WTC11 (cell line): Measurements from ENCODE around the gene PPP2R2C. TPM values are rescaled to one million over a fixed set of nuclear protein-coding genes. Genes with fewer than 3 reads are reported as not detected.

Experiments used
- ATAC-seq: fragments of 200-7000 bp; cut with Tn5 transposase; 2 replicates; pipeline ENCODE4 v1.10.0; 2021; ENCODE audit warnings: mild to moderate bottlenecking, moderate library complexity
- CTCF ChIA-PET: fragments of 300-600 bp; sonication (Branson Sonifier 250); formaldehyde crosslinking; loops from one replicate; lab custom pipeline; 2021; ENCODE audit warnings: antibody characterized with exemption; lab: Charles Lee
- POLR2A ChIA-PET: fragments of 350-600 bp; sonication (Branson Sonifier 250); formaldehyde crosslinking; loops from one replicate; lab custom pipeline; 2021; ENCODE audit warnings: antibody characterized with exemption; lab: Charles Lee
- DNase-seq: peaks from one replicate; pipeline ENCODE4 v3.0.0; 2021; ENCODE audit warnings: low spot score
- H3K27ac Mint-ChIP-seq: 2 replicates; pipeline ENCODE4 v1.8.0; 2021; ENCODE audit warnings: mixed read lengths
- H3K27me3 Mint-ChIP-seq: 2 replicates; pipeline ENCODE4 v1.8.0; 2021; ENCODE audit warnings: low read depth, mild to moderate bottlenecking, moderate library complexity, mixed read lengths
- H3K36me3 Mint-ChIP-seq: 2 replicates; pipeline ENCODE4 v1.8.0; 2021; ENCODE audit warnings: mixed read lengths
- H3K4me1 Mint-ChIP-seq: 2 replicates; pipeline ENCODE4 v1.8.0; 2022; ENCODE audit warnings: mixed read lengths
- H3K4me3 Mint-ChIP-seq: 2 replicates; pipeline ENCODE4 v1.8.0; 2021; ENCODE audit warnings: mild to moderate bottlenecking, moderate library complexity, mixed read lengths
- H3K9me3 Mint-ChIP-seq: 2 replicates; pipeline ENCODE4 v1.8.0; 2021; ENCODE audit warnings: mixed read lengths
- AFF4 ChIP-seq: sonication (generic); formaldehyde crosslinking; IDR thresholded peaks from 2 replicates; pipeline ENCODE4 v1.8.1; 2023; ENCODE audit warnings: mild to moderate bottlenecking, missing genetic modification reagents, borderline replicate concordance
- ARID4B ChIP-seq: sonication (generic); formaldehyde crosslinking; IDR thresholded peaks from 2 replicates; pipeline ENCODE4 v1.8.0; 2023; ENCODE audit warnings: missing genetic modification reagents, mild to moderate bottlenecking, borderline replicate concordance
- CBFB ChIP-seq: sonication (generic); formaldehyde crosslinking; IDR thresholded peaks from 2 replicates; pipeline ENCODE4 v1.8.1; 2022; ENCODE audit warnings: mild to moderate bottlenecking, low read depth, missing genetic modification reagents
- ESRRA ChIP-seq: sonication (generic); formaldehyde crosslinking; IDR thresholded peaks from 2 replicates; pipeline ENCODE4 v1.8.1; 2022; ENCODE audit warnings: mild to moderate bottlenecking, missing genetic modification reagents, borderline replicate concordance
- GRHL2 ChIP-seq: fragments of 250-450 bp; sonication (Bioruptor Pico); IDR thresholded peaks from 2 replicates; pipeline ENCODE4 v1.8.0; 2022; ENCODE audit warnings: mild to moderate bottlenecking, moderate library complexity; ENCODE audit not compliant: insufficient replicate concordance, severe bottlenecking
- HMGA2 ChIP-seq: fragments of 250-450 bp; sonication (Bioruptor Pico); IDR thresholded peaks from 2 replicates; pipeline ENCODE4 v1.4.0; 2021; ENCODE audit warnings: mild to moderate bottlenecking, moderate library complexity
- MLX ChIP-seq: sonication (generic); formaldehyde crosslinking; IDR thresholded peaks from 2 replicates; pipeline ENCODE4 v1.8.1; 2023; ENCODE audit warnings: mild to moderate bottlenecking, missing genetic modification reagents, moderate library complexity
- SP1 ChIP-seq: sonication (generic); formaldehyde crosslinking; conservative IDR thresholded peaks from 2 replicates; pipeline ENCODE4 v1.8.1; 2022; ENCODE audit warnings: missing genetic modification reagents
- TCF7 ChIP-seq: sonication (generic); formaldehyde crosslinking; IDR thresholded peaks from 2 replicates; pipeline ENCODE4 v1.8.0; 2022; ENCODE audit warnings: mild to moderate bottlenecking, low read depth, missing genetic modification reagents, moderate library complexity
- TEAD1 ChIP-seq: sonication (generic); formaldehyde crosslinking; IDR thresholded peaks from 2 replicates; pipeline ENCODE4 v1.8.0; 2022; ENCODE audit warnings: mild to moderate bottlenecking, missing genetic modification reagents
- TEAD4 ChIP-seq: sonication (generic); formaldehyde crosslinking; IDR thresholded peaks from 2 replicates; pipeline ENCODE4 v1.8.0; 2022; ENCODE audit warnings: mild to moderate bottlenecking, missing genetic modification reagents
- USF2 ChIP-seq: sonication (generic); formaldehyde crosslinking; IDR thresholded peaks from 2 replicates; pipeline ENCODE4 v1.8.1; 2023; ENCODE audit warnings: mild to moderate bottlenecking, missing genetic modification reagents, moderate library complexity
- ZNF121 ChIP-seq: sonication (generic); formaldehyde crosslinking; IDR thresholded peaks from 2 replicates; pipeline ENCODE4 v1.8.0; 2023; ENCODE audit warnings: missing genetic modification reagents
- ZNF219 ChIP-seq: sonication (generic); formaldehyde crosslinking; IDR thresholded peaks from 2 replicates; pipeline ENCODE4 v1.8.0; 2023; ENCODE audit warnings: missing genetic modification reagents, mild to moderate bottlenecking, borderline replicate concordance
- total RNA-seq: library from RNA; stranded (reverse); gene quantifications from 3 replicates; pipeline ENCODE4 v1.2.3, GENCODE V29; 2021
- TF ChIP-seq, protein P1 (sequence below): sonication (generic); formaldehyde crosslinking; IDR thresholded peaks from 2 replicates; pipeline ENCODE4 v1.8.1; 2023; ENCODE audit warnings: mild to moderate bottlenecking, moderate library complexity, missing genetic modification reagents
- TF ChIP-seq, protein P2 (sequence below): sonication (generic); formaldehyde crosslinking; IDR thresholded peaks from 2 replicates; pipeline ENCODE4 v1.8.1; 2022; ENCODE audit warnings: low read depth, mild to moderate bottlenecking, moderate library complexity, missing genetic modification reagents, borderline replicate concordance
- TF ChIP-seq, protein P3 (sequence below): sonication (generic); formaldehyde crosslinking; IDR thresholded peaks from 2 replicates; pipeline ENCODE4 v1.8.0; 2022; ENCODE audit warnings: mild to moderate bottlenecking, missing genetic modification reagents
- TF ChIP-seq, protein P4 (sequence below): fragments of 250-450 bp; sonication (Bioruptor Pico); IDR thresholded peaks from 2 replicates; pipeline ENCODE4 v2.1.2; 2022; ENCODE audit warnings: mild to moderate bottlenecking, moderate library complexity
- TF ChIP-seq, protein P5 (sequence below): sonication (generic); formaldehyde crosslinking; IDR thresholded peaks from 2 replicates; pipeline ENCODE4 v1.8.1; 2022; ENCODE audit warnings: low read depth, missing genetic modification reagents, borderline replicate concordance

The PPP2R2C gene
- total RNA-seq, 1 experiment from 2014 or later, result 11.5 TPM

- TF ChIP-seq CBFB (no peak), GRHL2 (no peak), AFF4 (CRISPR knock-in tag) (no peak), MLX (no peak), TCF7 (CRISPR knock-in tag) (no peak)
- TF ChIP-seq, protein P1, sequence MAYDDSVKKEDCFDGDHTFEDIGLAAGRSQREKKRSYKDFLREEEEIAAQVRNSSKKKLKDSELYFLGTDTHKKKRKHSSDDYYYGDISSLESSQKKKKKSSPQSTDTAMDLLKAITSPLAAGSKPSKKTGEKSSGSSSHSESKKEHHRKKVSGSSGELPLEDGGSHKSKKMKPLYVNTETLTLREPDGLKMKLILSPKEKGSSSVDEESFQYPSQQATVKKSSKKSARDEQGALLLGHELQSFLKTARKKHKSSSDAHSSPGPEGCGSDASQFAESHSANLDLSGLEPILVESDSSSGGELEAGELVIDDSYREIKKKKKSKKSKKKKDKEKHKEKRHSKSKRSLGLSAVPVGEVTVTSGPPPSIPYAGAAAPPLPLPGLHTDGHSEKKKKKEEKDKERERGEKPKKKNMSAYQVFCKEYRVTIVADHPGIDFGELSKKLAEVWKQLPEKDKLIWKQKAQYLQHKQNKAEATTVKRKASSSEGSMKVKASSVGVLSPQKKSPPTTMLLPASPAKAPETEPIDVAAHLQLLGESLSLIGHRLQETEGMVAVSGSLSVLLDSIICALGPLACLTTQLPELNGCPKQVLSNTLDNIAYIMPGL, result no peak
- TF ChIP-seq, protein P2, sequence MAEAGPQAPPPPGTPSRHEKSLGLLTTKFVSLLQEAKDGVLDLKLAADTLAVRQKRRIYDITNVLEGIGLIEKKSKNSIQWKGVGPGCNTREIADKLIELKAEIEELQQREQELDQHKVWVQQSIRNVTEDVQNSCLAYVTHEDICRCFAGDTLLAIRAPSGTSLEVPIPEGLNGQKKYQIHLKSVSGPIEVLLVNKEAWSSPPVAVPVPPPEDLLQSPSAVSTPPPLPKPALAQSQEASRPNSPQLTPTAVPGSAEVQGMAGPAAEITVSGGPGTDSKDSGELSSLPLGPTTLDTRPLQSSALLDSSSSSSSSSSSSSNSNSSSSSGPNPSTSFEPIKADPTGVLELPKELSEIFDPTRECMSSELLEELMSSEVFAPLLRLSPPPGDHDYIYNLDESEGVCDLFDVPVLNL, result no peak
- TF ChIP-seq, protein P3, sequence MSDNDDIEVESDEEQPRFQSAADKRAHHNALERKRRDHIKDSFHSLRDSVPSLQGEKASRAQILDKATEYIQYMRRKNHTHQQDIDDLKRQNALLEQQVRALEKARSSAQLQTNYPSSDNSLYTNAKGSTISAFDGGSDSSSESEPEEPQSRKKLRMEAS (CRISPR knock-in tag), result no peak
- TF ChIP-seq, protein P4, sequence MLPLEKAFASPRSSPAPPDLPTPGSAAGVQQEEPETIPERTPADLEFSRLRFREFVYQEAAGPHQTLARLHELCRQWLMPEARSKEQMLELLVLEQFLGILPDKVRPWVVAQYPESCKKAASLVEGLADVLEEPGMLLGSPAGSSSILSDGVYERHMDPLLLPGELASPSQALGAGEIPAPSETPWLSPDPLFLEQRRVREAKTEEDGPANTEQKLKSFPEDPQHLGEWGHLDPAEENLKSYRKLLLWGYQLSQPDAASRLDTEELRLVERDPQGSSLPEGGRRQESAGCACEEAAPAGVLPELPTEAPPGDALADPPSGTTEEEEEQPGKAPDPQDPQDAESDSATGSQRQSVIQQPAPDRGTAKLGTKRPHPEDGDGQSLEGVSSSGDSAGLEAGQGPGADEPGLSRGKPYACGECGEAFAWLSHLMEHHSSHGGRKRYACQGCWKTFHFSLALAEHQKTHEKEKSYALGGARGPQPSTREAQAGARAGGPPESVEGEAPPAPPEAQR, result no peak
Observed at GRCh38 chr4:6389142-6389825, 83.1 kb downstream of the PPP2R2C start (continued).

- H3K4me1 Mint-ChIP-seq, result no peaks in the 10 kb centered on the region
- CTCF ChIA-PET, result interaction anchor here (0.7 to 1.9 kb wide), 3 partner anchors 61 to 161 kb away, joined by 3 to 5 read pairs (median 4); no protein-coding TSS in a partner anchor
- ATAC-seq (no peak), DNase-seq (no peak)
- POLR2A ChIA-PET, result no interaction called here
- no peaks in the 10 kb centered on the region for H3K27me3 Mint-ChIP-seq
- no peaks in the 10 kb centered on the region for H3K9me3 Mint-ChIP-seq
- H3K4me3 Mint-ChIP-seq, result no peak overlapping the region
- no peaks in the 10 kb centered on the region for H3K36me3 Mint-ChIP-seq
- no peak overlapping the region for H3K27ac Mint-ChIP-seq
- no peak for TF ChIP-seq ESRRA (CRISPR knock-in tag)
- TF ChIP-seq, protein P5, sequence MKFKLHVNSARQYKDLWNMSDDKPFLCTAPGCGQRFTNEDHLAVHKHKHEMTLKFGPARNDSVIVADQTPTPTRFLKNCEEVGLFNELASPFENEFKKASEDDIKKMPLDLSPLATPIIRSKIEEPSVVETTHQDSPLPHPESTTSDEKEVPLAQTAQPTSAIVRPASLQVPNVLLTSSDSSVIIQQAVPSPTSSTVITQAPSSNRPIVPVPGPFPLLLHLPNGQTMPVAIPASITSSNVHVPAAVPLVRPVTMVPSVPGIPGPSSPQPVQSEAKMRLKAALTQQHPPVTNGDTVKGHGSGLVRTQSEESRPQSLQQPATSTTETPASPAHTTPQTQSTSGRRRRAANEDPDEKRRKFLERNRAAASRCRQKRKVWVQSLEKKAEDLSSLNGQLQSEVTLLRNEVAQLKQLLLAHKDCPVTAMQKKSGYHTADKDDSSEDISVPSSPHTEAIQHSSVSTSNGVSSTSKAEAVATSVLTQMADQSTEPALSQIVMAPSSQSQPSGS (CRISPR knock-in tag), result no peak
- no peak for TF ChIP-seq HMGA2 (CRISPR knock-in tag)
- no peak for TF ChIP-seq USF2 (CRISPR knock-in tag)
- TF ChIP-seq TEAD1 (CRISPR knock-in tag), result no peak
- TF ChIP-seq TEAD4 (CRISPR knock-in tag), result no peak
- no peak for TF ChIP-seq CBFB
- no peak for TF ChIP-seq ARID4B (CRISPR knock-in tag)
- TF ChIP-seq ZNF121, result no peak
- TF ChIP-seq ZNF219 (CRISPR knock-in tag), result no peak
- TF ChIP-seq SP1, result no peak
Observed at GRCh38 chr4:6388713-6389112, 83.7 kb downstream of the PPP2R2C start.
